Measurements from ENCODE around the gene IBSP.

- TF ChIP-seq CTCF (IDR thresholded peaks at IDR 0.05; ENCODE audit: insufficient read depth, low read length, poor library complexity, severe bottlenecking) (no peak), EZH2phosphoT487 (conservative IDR thresholded peaks at IDR 0.05; ENCODE audit: low read length) (no peak)
Observed at GRCh38 chr4:87848622-87849351, 49.4 kb downstream of the IBSP start.

All from SU-DHL-6 (cell line).